GM20431 (cell line): ENCODE measurements around the gene SULT1A3.
"Not testable (repeated sequence)": the region's sequence is repeated elsewhere in the genome, so short reads cannot be mapped to it uniquely, and the experiment has no call there.

Experiments
- in situ Hi-C: fragments of 300-500 bp; cut with MseI, MboI; formaldehyde crosslinking; loops from one replicate; pipeline ENCODE4 v1.15.0; 2020; ENCODE audit warnings: low sequenced_read_pairs; ENCODE audit not compliant: unreplicated experiment

Gene SULT1A3

GRCh38 chr16:30199049-30199448, at the start of gene SULT1A3:
SULT1A3 (plus strand) TSS chr16:30199255; CDS start chr16:30200729, 1,474 bp downstream.
- in situ Hi-C loops: not testable (repeated sequence)

- in situ Hi-C loops: no loop called here
These were observed 48.0 kb upstream of the SULT1A3 start for GRCh38 chr16:30151091-30151490.

- in situ Hi-C loops: no loop called here
These were observed 46.5 kb upstream of the SULT1A3 start for GRCh38 chr16:30152517-30152916.

GRCh38 chr16:30155188-30155587, 43.9 kb upstream of the SULT1A3 start:
- in situ Hi-C loops: no loop called here

GRCh38 chr16:30157214-30157613, 41.8 kb upstream of the SULT1A3 start:
- in situ Hi-C loops: no loop called here

GRCh38 chr16:30163538-30163937, 35.5 kb upstream of the SULT1A3 start:
- in situ Hi-C loops: no loop called here

GRCh38 chr16:30166202-30166902, 32.7 kb upstream of the SULT1A3 start:
- in situ Hi-C loops: no loop called here

- in situ Hi-C loops: not testable (repeated sequence)
These were observed 30.3 kb upstream of the SULT1A3 start for GRCh38 chr16:30168746-30169145.

- in situ Hi-C loops: not testable (repeated sequence)
These were observed 29.6 kb upstream of the SULT1A3 start for GRCh38 chr16:30169416-30169815.

- in situ Hi-C loops: not testable (repeated sequence)
These were observed 28.9 kb upstream of the SULT1A3 start for GRCh38 chr16:30170145-30170544.

- in situ Hi-C loops: no loop called here
These were observed 26.0 kb upstream of the SULT1A3 start for GRCh38 chr16:30173054-30173453.

- in situ Hi-C loops: not testable (repeated sequence)
These were observed 22.2 kb upstream of the SULT1A3 start for GRCh38 chr16:30176876-30177275.

- in situ Hi-C loops: no loop called here
These were observed 19.9 kb upstream of the SULT1A3 start for GRCh38 chr16:30179195-30179594.

GRCh38 chr16:30179931-30180330, 19.1 kb upstream of the SULT1A3 start:
- in situ Hi-C loops: no loop called here

GRCh38 chr16:30180741-30181140, 18.3 kb upstream of the SULT1A3 start:
- in situ Hi-C loops: no loop called here

- in situ Hi-C loops: no loop called here
These were observed 15.6 kb upstream of the SULT1A3 start, which contains the start of gene CORO1A for GRCh38 chr16:30183233-30184095. CORO1A (plus strand) TSS chr16:30183602; CDS start chr16:30185210, 1,608 bp downstream.

GRCh38 chr16:30184096-30184890, 14.8 kb upstream of the SULT1A3 start:
- in situ Hi-C loops: no loop called here

GRCh38 chr16:30184891-30185682, 14.0 kb upstream of the SULT1A3 start:
- in situ Hi-C loops: no loop called here

- in situ Hi-C loops: no loop called here
These were observed 13.2 kb upstream of the SULT1A3 start for GRCh38 chr16:30185683-30186421.
